Measurements from ENCODE around the gene FSHR.

The FSHR gene

GRCh38 chr2:48980846-48981245, 173.5 kb downstream of the FSHR start:
- ChIA-PET POLR2A (no interaction called here), CTCF (no interaction called here)
- DNase-seq (ENCODE audit: extremely low spot score): no peak
- TF ChIP-seq FOXK2 (IDR thresholded peaks at IDR 0.05) (no peak), CTBP1 (IDR thresholded peaks at IDR 0.05; ENCODE audit: borderline replicate concordance) (no peak), TARDBP (IDR thresholded peaks at IDR 0.05) (no peak), SUZ12 (IDR thresholded peaks at IDR 0.05) (no peak), ARNT (IDR thresholded peaks at IDR 0.05) (no peak), ELF4 (IDR thresholded peaks at IDR 0.05) (no peak), NFRKB (IDR thresholded peaks at IDR 0.05) (no peak)

DNA sequence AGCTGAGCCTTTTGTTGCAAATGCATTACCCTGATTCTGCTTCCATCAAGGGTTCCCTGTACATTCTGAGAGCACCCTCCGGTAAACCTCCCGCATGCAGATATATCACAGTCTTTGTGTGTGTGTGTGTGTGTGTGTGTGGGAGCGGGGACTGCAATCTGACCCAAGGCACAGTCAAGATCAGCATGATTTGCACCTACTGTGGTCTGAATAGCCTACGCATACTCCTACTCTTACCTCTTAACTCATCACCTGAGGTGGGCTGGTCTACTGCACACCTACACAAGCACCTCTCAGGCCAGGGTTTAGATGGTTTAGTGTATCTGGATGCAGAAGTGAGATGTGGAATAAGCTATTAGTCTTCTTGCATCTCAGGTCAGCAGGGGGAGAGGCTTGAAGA, 174.6 kb downstream of the FSHR start:
- TF ChIP-seq BHLHE40 (IDR thresholded peaks at IDR 0.05; ENCODE audit: borderline replicate concordance) (no peak), FOXM1 (IDR thresholded peaks at IDR 0.05; ENCODE audit: borderline replicate concordance) (no peak), ZNF384 (IDR thresholded peaks at IDR 0.05) (no peak), ARNT (IDR thresholded peaks at IDR 0.05) (no peak), SUZ12 (IDR thresholded peaks at IDR 0.05) (no peak), NFRKB (IDR thresholded peaks at IDR 0.05) (no peak), L3MBTL2 (conservative IDR thresholded peaks at IDR 0.05) (no peak)
- TF ChIP-seq, protein P1, sequence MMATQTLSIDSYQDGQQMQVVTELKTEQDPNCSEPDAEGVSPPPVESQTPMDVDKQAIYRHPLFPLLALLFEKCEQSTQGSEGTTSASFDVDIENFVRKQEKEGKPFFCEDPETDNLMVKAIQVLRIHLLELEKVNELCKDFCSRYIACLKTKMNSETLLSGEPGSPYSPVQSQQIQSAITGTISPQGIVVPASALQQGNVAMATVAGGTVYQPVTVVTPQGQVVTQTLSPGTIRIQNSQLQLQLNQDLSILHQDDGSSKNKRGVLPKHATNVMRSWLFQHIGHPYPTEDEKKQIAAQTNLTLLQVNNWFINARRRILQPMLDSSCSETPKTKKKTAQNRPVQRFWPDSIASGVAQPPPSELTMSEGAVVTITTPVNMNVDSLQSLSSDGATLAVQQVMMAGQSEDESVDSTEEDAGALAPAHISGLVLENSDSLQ (IDR thresholded peaks at IDR 0.05): no peak
- ChIA-PET CTCF (no interaction called here), POLR2A (no interaction called here)
- no peak for DNase-seq (ENCODE audit: extremely low spot score)

DNA sequence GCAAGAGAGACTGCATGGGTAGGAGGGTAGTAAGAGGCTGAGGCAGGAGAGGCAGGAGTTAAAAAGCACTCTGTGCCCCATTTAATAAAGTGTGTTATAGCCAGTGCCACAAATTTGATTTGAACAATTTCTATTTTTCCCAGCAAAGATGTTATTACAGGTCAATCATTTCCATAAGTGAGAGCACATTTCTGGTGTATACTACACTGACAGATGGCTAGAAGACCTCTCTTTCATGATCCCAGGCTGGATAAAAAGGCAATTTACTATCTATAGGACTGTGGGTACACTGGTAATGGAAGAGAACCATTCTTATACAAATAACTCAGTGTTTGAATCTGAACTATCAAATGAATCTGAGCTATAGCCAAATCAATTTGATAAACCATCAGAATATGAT, 176.2 kb downstream of the FSHR start:
- CTCF ChIA-PET: no interaction called here

DNA sequence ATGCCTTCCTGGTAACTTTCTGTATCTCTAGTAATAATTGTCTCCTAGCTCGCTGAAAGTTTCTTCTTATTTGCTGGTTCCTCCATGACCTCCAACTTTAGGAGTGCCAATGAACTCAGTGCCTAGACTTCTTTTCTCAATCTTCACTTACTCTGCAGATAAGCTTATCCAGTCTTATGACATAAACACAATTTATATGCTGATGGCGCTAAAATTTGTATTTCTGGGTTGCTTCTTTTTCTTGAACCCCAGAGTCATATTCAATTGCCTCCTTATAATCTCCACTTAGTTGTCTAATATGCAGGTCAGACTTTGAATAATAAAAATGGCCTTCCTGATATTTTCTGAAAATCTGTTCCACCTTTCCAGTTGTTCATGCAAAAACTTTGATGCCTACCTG, 182.5 kb downstream of the FSHR start:
- ChIA-PET POLR2A (no interaction called here), CTCF (no interaction called here)
- TF ChIP-seq, protein P1 (IDR thresholded peaks at IDR 0.05): no peak
- no peak for TF ChIP-seq TARDBP (IDR thresholded peaks at IDR 0.05)
- no peak for TF ChIP-seq SUZ12 (IDR thresholded peaks at IDR 0.05)
- no peak for TF ChIP-seq FOXM1 (IDR thresholded peaks at IDR 0.05; ENCODE audit: borderline replicate concordance)
- TF ChIP-seq ELF4 (IDR thresholded peaks at IDR 0.05): no peak
- no peak for TF ChIP-seq L3MBTL2 (conservative IDR thresholded peaks at IDR 0.05)
- no peak for TF ChIP-seq NFRKB (IDR thresholded peaks at IDR 0.05)
- no peak for TF ChIP-seq FOXA1 (IDR thresholded peaks at IDR 0.05)
- TF ChIP-seq LEF1 (IDR thresholded peaks at IDR 0.05; ENCODE audit: borderline replicate concordance): no peak
- no peak for TF ChIP-seq SP1 (IDR thresholded peaks at IDR 0.05)
- no peak for TF ChIP-seq ZNF384 (IDR thresholded peaks at IDR 0.05)
- no peak for TF ChIP-seq FOXK2 (IDR thresholded peaks at IDR 0.05)
- TF ChIP-seq ARNT (IDR thresholded peaks at IDR 0.05): no peak
- no peak for TF ChIP-seq BHLHE40 (IDR thresholded peaks at IDR 0.05; ENCODE audit: borderline replicate concordance)
- no peak for DNase-seq (ENCODE audit: extremely low spot score)

More for the DNA sequence above, 176.2 kb downstream of the FSHR start:
- POLR2A ChIA-PET: no interaction called here
- DNase-seq (ENCODE audit: extremely low spot score): no peak
- TF ChIP-seq HDGF (IDR thresholded peaks at IDR 0.05; ENCODE audit: borderline replicate concordance) (no peak), ARNT (IDR thresholded peaks at IDR 0.05) (no peak), ZNF384 (IDR thresholded peaks at IDR 0.05) (no peak), FOXM1 (IDR thresholded peaks at IDR 0.05; ENCODE audit: borderline replicate concordance) (no peak), CTBP1 (IDR thresholded peaks at IDR 0.05; ENCODE audit: borderline replicate concordance) (no peak), SUZ12 (IDR thresholded peaks at IDR 0.05) (no peak), FOXA1 (IDR thresholded peaks at IDR 0.05) (no peak), NFRKB (IDR thresholded peaks at IDR 0.05) (no peak), ELF4 (IDR thresholded peaks at IDR 0.05) (no peak), TARDBP (IDR thresholded peaks at IDR 0.05) (no peak), FOXK2 (IDR thresholded peaks at IDR 0.05) (no peak), SP1 (IDR thresholded peaks at IDR 0.05) (no peak), BHLHE40 (IDR thresholded peaks at IDR 0.05; ENCODE audit: borderline replicate concordance) (no peak)
- TF ChIP-seq, protein P1 (IDR thresholded peaks at IDR 0.05): no peak

- TF ChIP-seq BHLHE40 (IDR thresholded peaks at IDR 0.05; ENCODE audit: borderline replicate concordance): no peak
- TF ChIP-seq LEF1 (IDR thresholded peaks at IDR 0.05; ENCODE audit: borderline replicate concordance): no peak
- TF ChIP-seq NFRKB (IDR thresholded peaks at IDR 0.05): no peak
- TF ChIP-seq ARNT (IDR thresholded peaks at IDR 0.05): no peak
- no peak for TF ChIP-seq HDGF (IDR thresholded peaks at IDR 0.05; ENCODE audit: borderline replicate concordance)
- TF ChIP-seq CTBP1 (IDR thresholded peaks at IDR 0.05; ENCODE audit: borderline replicate concordance): no peak
- no peak for TF ChIP-seq FOXA1 (IDR thresholded peaks at IDR 0.05)
- TF ChIP-seq TARDBP (IDR thresholded peaks at IDR 0.05): no peak
- no peak for TF ChIP-seq ZNF384 (IDR thresholded peaks at IDR 0.05)
- no peak for TF ChIP-seq FOXM1 (IDR thresholded peaks at IDR 0.05; ENCODE audit: borderline replicate concordance)
- TF ChIP-seq SUZ12 (IDR thresholded peaks at IDR 0.05): no peak
- TF ChIP-seq FOXK2 (IDR thresholded peaks at IDR 0.05): no peak
- TF ChIP-seq L3MBTL2 (conservative IDR thresholded peaks at IDR 0.05): no peak
- POLR2A ChIA-PET: no interaction called here
- CTCF ChIA-PET: no interaction called here
Measured at GRCh38 chr2:48968011-48968410, 186.3 kb downstream of the FSHR start.

GRCh38 chr2:48965204-48965603, 189.1 kb downstream of the FSHR start:
- ChIA-PET POLR2A (no interaction called here), CTCF (no interaction called here)
- no peak for DNase-seq (ENCODE audit: extremely low spot score)
- TF ChIP-seq SUZ12 (IDR thresholded peaks at IDR 0.05): no peak
- no peak for TF ChIP-seq BHLHE40 (IDR thresholded peaks at IDR 0.05; ENCODE audit: borderline replicate concordance)
- no peak for TF ChIP-seq ZNF384 (IDR thresholded peaks at IDR 0.05)
- no peak for TF ChIP-seq ARNT (IDR thresholded peaks at IDR 0.05)
- TF ChIP-seq NFRKB (IDR thresholded peaks at IDR 0.05): no peak
- TF ChIP-seq LEF1 (IDR thresholded peaks at IDR 0.05; ENCODE audit: borderline replicate concordance): no peak
- no peak for TF ChIP-seq L3MBTL2 (conservative IDR thresholded peaks at IDR 0.05)
- TF ChIP-seq CTBP1 (IDR thresholded peaks at IDR 0.05; ENCODE audit: borderline replicate concordance): no peak
- TF ChIP-seq HDGF (IDR thresholded peaks at IDR 0.05; ENCODE audit: borderline replicate concordance): no peak
- TF ChIP-seq FOXK2 (IDR thresholded peaks at IDR 0.05): no peak
- TF ChIP-seq, protein P1 (IDR thresholded peaks at IDR 0.05): no peak
- TF ChIP-seq FOXA1 (IDR thresholded peaks at IDR 0.05): no peak
- TF ChIP-seq FOXM1 (IDR thresholded peaks at IDR 0.05; ENCODE audit: borderline replicate concordance): no peak
- TF ChIP-seq ELF4 (IDR thresholded peaks at IDR 0.05): no peak
- no peak for TF ChIP-seq SP1 (IDR thresholded peaks at IDR 0.05)
- TF ChIP-seq TARDBP (IDR thresholded peaks at IDR 0.05): no peak

More at GRCh38 chr2:48968011-48968410, 186.3 kb downstream of the FSHR start:
- DNase-seq (ENCODE audit: extremely low spot score): no peak
